Esophagus muscularis mucosa (tissue), 3 donors: ENCODE measurements around the gene BAIAP2L1.
"Not testable (repeated sequence)": the region's sequence is repeated elsewhere in the genome, so short reads cannot be mapped to it uniquely, and the experiment has no call there.

Experiments used
- POLR2A ChIP-seq: fragments of 450-650 bp; IDR thresholded peaks from one replicate; pipeline ENCODE4 v1.6.1; 2017; ENCODE audit warnings: antibody characterized with exemption, moderate library complexity, mild to moderate bottlenecking, low read depth
- POLR2AphosphoS5 ChIP-seq, 2 donors: sonication (generic); formaldehyde crosslinking; IDR thresholded peaks; one replicate each; pipeline ENCODE4 v1.6.1; 2017; ENCODE audit warnings: antibody characterized with exemption in 2 of 2
- TF ChIP-seq, protein P1 (sequence below), 3 experiments: fragments of 200-600 bp in 2 of 3; fragments of 450-650 bp in 1 of 3; sonication (generic) in 2 of 3; IDR thresholded peaks; one replicate each; pipeline ENCODE4 v1.5.1; 2017 to 2019; ENCODE audit warnings: antibody characterized with exemption in 3 of 3, mild to moderate bottlenecking in 2 of 3, moderate library complexity in 1 of 3

DNA sequence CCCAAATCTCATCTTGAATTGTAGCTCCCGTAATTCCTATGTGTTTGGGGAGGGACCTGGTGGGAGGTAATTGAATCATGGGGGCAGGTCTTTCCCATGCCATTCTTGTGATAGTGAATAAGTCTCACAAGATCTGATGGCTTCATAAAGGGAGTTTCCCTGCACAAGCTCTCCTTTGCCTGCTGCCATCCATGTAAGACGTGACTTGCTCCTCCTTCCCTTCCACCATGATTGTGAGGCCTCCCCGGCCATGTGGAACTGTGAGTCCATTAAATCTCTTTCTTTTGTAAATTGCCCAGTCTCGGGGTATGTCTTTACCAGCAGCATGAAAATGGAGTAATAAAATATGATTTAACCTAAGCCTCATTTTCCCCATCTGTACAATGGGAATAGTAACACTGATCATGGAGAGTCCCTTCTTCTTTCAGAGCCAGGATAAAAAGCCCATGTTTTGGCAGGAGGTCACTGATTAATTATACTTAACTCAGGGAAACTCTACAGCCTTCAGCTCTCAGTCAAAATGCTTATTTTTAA is 84.8 kb downstream of the BAIAP2L1 start:
- not testable (repeated sequence) for TF ChIP-seq POLR2AphosphoS5 (IDR thresholded peaks at IDR 0.05); POLR2A
- TF ChIP-seq, protein P1, sequence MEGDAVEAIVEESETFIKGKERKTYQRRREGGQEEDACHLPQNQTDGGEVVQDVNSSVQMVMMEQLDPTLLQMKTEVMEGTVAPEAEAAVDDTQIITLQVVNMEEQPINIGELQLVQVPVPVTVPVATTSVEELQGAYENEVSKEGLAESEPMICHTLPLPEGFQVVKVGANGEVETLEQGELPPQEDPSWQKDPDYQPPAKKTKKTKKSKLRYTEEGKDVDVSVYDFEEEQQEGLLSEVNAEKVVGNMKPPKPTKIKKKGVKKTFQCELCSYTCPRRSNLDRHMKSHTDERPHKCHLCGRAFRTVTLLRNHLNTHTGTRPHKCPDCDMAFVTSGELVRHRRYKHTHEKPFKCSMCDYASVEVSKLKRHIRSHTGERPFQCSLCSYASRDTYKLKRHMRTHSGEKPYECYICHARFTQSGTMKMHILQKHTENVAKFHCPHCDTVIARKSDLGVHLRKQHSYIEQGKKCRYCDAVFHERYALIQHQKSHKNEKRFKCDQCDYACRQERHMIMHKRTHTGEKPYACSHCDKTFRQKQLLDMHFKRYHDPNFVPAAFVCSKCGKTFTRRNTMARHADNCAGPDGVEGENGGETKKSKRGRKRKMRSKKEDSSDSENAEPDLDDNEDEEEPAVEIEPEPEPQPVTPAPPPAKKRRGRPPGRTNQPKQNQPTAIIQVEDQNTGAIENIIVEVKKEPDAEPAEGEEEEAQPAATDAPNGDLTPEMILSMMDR (IDR thresholded peaks at IDR 0.05) = not testable (repeated sequence)
